ENCODE measurements around the gene ANO2. TPM values are rescaled to one million over a fixed set of nuclear protein-coding genes. Genes with fewer than 3 reads are reported as not detected.

The ANO2 gene
- total and polyA plus RNA-seq, 4 donors = 0.03 to 0.25 (median 0.15) TPM

DNA sequence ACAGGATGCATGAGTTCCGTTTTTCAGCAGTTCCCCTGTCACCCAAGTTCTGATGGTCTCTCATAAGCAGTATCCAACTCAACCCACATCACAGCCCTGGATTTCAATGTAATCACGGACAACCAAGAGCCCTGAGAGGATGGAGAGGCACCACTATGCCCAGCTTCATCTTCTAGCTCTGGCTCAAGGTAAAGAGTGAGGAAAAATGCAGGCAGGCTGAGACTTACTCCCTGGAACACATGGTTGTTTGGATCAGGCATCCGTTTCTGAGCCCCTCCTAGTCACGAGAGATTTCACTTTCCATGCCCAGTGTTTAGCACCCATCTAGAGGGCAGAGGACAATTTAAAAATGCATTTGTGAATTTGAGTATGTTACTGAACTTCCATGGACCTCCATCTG lies 45.0 kb downstream of the ANO2 start:
- WGBS = 56% methylated on average over 4 of the region's 4 CpGs
- DNase-seq (ENCODE audit: low spot score) = no peak
- no peaks in the 10 kb centered on the region for H3K27me3 ChIP-seq (ENCODE audit: control insufficient read depth in 4 of 4, insufficient read depth in 4 of 4, low read length in 3 of 4)
- no peak for TF ChIP-seq FOXA2 (IDR thresholded peaks at IDR 0.05)
- TF ChIP-seq, protein P1, sequence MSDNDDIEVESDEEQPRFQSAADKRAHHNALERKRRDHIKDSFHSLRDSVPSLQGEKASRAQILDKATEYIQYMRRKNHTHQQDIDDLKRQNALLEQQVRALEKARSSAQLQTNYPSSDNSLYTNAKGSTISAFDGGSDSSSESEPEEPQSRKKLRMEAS (IDR thresholded peaks at IDR 0.05) = no peak
- TF ChIP-seq CTCF (IDR thresholded peaks at IDR 0.05; ENCODE audit: low read depth, low read length, missing input control) = no peak
- TF ChIP-seq HNF4A (conservative IDR thresholded peaks at IDR 0.05) = no peak
- TF ChIP-seq TAF1 (conservative IDR thresholded peaks at IDR 0.05) = no peak
- no peaks in the 10 kb centered on the region for H3K9me3 ChIP-seq (ENCODE audit: control insufficient read depth in 4 of 4, low read length in 3 of 4)
- H3K4me1 ChIP-seq (ENCODE audit: control insufficient read depth in 4 of 4, insufficient read depth in 4 of 4, low read length in 3 of 4) = no peaks in the 10 kb centered on the region
- no peaks in the 10 kb centered on the region for H3K36me3 ChIP-seq (ENCODE audit: control insufficient read depth in 4 of 4, insufficient read depth in 3 of 4, low read depth in 1 of 4, low read length in 3 of 4)
- no peak overlapping the region for H3K27ac ChIP-seq (ENCODE audit: low read depth in 1 of 2, low read length in 2 of 2)
- no peak overlapping the region for H3K4me3 ChIP-seq (ENCODE audit: low read depth in 1 of 3, low read length in 3 of 3)
- no peak overlapping the region for H3K9ac ChIP-seq (ENCODE audit: low read depth in 1 of 2, low read length in 2 of 2)

DNA sequence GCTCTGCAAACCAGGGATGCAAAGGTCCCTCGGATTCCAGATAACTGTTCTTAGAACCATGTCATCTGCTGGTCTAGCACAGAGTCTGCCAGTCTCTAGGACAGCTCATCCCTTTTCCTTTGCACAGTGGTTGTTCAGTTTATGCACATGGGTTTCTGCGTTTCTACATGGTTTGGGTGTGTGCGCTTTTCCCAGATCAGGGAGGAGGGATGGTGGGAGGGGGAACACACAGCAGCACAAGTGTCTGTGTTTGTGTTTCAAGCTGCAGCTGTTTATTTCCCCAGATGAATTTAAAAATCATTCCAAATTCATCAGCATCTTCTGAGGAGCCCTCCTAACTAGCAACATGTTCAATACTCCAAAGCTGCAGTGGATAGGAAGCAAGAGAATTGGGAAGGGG lies 45.4 kb downstream of the ANO2 start:
- H3K36me3 ChIP-seq (ENCODE audit: control insufficient read depth in 4 of 4, insufficient read depth in 3 of 4, low read depth in 1 of 4, low read length in 3 of 4) = no peaks in the 10 kb centered on the region
- H3K4me1 ChIP-seq (ENCODE audit: control insufficient read depth in 4 of 4, insufficient read depth in 4 of 4, low read length in 3 of 4) = no peaks in the 10 kb centered on the region
- WGBS = 77% methylated on average over 3 of the region's 3 CpGs
- no peaks in the 10 kb centered on the region for H3K27me3 ChIP-seq (ENCODE audit: control insufficient read depth in 4 of 4, insufficient read depth in 4 of 4, low read length in 3 of 4)
- no peaks in the 10 kb centered on the region for H3K9me3 ChIP-seq (ENCODE audit: control insufficient read depth in 4 of 4, low read length in 3 of 4)
- no peak for DNase-seq (ENCODE audit: low spot score)
- TF ChIP-seq, protein P1 (IDR thresholded peaks at IDR 0.05) = no peak
- no peak for TF ChIP-seq GABPA (IDR thresholded peaks at IDR 0.05 in 1 of 2, conservative IDR thresholded peaks at IDR 0.05 in 1 of 2)
- no peak for TF ChIP-seq RXRA (IDR thresholded peaks at IDR 0.05)
- no peak for TF ChIP-seq TAF1 (conservative IDR thresholded peaks at IDR 0.05)
- TF ChIP-seq HNF4G (IDR thresholded peaks at IDR 0.05) = no peak
- TF ChIP-seq CTCF (IDR thresholded peaks at IDR 0.05; ENCODE audit: low read depth, low read length, missing input control) = no peak
- TF ChIP-seq, protein P2, sequence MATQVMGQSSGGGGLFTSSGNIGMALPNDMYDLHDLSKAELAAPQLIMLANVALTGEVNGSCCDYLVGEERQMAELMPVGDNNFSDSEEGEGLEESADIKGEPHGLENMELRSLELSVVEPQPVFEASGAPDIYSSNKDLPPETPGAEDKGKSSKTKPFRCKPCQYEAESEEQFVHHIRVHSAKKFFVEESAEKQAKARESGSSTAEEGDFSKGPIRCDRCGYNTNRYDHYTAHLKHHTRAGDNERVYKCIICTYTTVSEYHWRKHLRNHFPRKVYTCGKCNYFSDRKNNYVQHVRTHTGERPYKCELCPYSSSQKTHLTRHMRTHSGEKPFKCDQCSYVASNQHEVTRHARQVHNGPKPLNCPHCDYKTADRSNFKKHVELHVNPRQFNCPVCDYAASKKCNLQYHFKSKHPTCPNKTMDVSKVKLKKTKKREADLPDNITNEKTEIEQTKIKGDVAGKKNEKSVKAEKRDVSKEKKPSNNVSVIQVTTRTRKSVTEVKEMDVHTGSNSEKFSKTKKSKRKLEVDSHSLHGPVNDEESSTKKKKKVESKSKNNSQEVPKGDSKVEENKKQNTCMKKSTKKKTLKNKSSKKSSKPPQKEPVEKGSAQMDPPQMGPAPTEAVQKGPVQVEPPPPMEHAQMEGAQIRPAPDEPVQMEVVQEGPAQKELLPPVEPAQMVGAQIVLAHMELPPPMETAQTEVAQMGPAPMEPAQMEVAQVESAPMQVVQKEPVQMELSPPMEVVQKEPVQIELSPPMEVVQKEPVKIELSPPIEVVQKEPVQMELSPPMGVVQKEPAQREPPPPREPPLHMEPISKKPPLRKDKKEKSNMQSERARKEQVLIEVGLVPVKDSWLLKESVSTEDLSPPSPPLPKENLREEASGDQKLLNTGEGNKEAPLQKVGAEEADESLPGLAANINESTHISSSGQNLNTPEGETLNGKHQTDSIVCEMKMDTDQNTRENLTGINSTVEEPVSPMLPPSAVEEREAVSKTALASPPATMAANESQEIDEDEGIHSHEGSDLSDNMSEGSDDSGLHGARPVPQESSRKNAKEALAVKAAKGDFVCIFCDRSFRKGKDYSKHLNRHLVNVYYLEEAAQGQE (IDR thresholded peaks at IDR 0.05) = no peak
- no peak for TF ChIP-seq NR2F2 (IDR thresholded peaks at IDR 0.05)
- no peak for TF ChIP-seq RAD21 (IDR thresholded peaks at IDR 0.05)
- TF ChIP-seq HNF4A (conservative IDR thresholded peaks at IDR 0.05) = no peak
- TF ChIP-seq ATF3 (IDR thresholded peaks at IDR 0.05) = no peak
- TF ChIP-seq FOXA2 (IDR thresholded peaks at IDR 0.05) = no peak
- no peak for TF ChIP-seq SP1 (IDR thresholded peaks at IDR 0.05)
- TF ChIP-seq JUND (IDR thresholded peaks at IDR 0.05) = no peak
- no peak for TF ChIP-seq ZBTB33 (IDR thresholded peaks at IDR 0.05)
- H3K9ac ChIP-seq (ENCODE audit: low read depth in 1 of 2, low read length in 2 of 2) = no peak overlapping the region
- H3K4me3 ChIP-seq (ENCODE audit: low read depth in 1 of 3, low read length in 3 of 3) = no peak overlapping the region
- H3K27ac ChIP-seq (ENCODE audit: low read depth in 1 of 2, low read length in 2 of 2) = no peak overlapping the region

Measured in liver (tissue), 9 donors.